Measurements from ENCODE around the gene GRAMD1A.
"Not testable (repeated sequence)": the region's sequence is repeated elsewhere in the genome, so short reads cannot be mapped to it uniquely, and the experiment has no call there.

The GRAMD1A gene

DNA sequence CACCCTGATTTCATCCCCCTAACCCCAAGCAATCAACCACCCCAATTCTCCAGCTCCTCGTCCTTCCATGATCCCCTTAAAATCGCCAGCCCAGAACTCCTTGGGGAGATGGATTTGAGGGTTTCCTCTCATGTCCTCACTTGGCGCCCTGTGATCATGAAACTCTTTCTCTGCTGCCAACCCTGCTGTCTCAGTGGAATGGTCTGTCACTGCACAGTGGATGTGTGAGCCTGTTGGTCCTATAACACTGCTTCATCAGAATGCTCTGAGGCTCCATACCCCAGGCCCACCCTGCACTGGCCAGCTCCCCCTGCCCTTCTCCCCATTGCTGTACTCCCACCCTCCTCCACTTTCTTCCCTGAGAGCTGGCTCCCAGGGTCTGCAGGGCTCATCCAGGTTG is 23.5 kb upstream of the GRAMD1A start:
- DNase-seq = no peak

DNA sequence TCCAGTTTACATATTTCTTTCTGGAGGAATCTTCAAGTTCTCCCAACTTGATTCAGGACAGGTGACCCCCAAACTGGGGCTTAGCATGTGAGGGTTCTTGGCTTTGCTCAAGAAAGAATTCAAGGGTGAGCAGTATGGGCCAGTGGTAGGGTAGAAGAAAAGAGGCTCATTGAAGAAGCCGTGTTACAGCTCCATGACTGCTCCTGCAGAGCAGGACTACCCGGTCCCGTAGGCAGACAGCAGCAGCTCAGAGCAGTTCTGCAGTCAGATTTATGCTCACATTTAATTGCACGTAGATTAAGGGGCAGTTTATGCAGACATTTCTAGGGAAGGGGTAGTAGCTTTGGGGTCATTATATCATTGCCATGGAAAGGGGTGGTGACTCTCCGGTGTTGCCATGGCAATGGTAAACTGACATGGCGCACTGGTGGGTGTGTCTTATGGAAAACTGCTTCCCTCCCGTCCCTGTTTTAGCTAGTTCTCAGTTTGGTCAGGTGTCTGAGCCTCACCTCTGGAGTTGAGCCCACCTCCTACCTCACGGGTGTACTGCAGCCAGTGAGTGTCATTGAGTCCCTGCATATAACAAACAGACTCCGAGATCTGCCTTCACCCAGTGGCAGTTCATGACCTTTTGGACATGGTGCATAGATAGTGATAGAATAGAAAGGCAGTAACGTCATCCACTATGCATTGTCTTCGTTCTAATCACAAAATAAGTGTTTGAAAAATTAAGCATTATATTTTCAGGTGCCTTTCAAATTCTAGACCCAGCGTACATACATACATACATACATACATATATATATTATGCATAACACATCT is 20.1 kb upstream of the GRAMD1A start:
- DNase-seq = no peak

DNA sequence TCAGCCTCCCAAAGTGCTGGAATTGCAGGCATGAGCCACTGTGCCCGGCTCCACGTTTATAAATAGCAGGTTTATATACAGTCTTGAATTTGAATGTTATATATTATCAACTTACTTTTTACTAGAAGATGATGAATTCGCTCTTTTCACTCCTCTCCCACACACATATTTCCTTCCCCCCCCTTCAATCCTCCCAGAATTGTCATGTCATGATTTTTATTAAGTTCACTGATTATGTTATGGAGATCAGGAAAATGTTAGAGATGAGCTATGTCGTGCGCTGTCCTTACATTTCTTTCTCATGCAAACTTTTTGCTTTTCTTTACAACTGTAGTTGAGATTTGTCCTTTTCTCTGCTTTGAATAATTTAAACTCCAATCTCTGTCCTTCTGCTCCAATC is 17.8 kb upstream of the GRAMD1A start:
- no peak for DNase-seq

DNA sequence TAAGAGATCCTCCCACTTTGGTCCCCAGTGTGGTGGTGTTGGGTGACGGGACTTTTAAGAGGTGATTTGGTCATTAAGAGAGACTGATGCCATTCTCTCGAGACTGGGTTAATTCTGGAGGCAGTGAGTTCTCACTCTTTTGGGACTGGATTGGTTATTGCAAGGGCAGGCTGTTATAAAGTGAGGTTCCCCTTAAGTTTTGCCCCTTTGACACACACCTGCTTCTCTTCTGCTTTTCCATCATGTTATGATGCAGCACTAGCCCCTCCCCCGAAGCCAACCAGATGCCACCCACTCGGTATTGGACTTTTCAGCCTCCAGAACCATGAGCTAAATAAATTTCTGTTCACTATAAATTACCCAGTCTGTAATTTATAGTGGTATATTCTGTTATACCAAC is 16.3 kb upstream of the GRAMD1A start:
- no peak for DNase-seq

DNA sequence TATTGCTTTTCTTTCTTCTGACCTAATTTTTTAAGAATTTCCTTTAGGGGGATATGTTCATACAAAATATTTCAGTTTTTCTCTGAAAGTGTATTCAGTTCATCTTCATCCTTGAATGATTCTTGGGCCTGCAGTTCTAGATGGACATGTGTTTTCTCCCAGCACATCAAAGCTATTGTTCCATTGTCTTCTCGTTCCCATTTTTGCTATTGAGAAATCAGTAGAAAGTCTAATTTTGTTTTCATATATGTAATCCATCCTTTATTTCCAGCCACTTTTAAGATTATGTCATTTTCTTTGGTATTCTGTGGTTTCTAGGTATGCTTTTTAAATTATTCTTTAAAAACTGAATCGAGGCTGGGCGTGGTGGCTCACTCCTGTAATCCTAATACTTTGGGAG is 15.8 kb upstream of the GRAMD1A start:
- no peak for DNase-seq

DNA sequence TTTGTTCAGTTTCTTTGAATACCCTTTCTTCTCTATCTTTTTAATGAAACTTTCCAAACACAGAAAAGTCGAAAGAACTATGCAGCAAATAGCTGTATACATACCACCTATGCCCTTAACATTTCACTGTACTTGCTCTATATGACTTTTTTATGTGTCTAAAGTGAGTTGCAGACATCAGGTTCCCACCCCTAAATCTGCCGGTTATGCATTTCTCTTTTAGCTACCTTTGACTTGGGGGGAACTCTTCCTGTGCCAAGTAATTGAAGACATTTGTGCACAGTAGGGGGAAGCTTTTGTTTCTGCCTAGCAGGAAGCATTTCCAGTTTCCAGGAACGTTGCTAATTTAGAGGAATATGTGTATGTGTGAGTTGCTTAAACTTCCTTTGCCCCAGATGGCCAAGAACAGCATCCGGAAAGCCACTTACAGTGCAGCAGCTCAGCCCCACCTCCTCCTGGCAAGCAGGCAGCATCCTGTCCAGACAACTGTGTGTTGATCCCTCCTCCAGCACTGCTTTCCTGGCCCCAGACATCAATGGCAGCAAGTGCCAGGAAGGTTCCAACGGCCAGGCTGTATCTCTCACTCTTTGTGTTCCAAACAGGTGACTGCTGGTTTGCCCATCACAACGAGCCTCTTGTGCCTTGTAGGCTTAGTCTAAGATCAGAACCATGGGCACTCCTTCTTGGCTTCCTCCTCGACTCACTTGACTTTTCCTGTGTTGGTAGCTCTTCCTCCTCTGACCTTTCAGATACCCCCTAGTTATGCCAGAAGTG is 14.7 kb upstream of the GRAMD1A start:
- no peak for DNase-seq

DNA sequence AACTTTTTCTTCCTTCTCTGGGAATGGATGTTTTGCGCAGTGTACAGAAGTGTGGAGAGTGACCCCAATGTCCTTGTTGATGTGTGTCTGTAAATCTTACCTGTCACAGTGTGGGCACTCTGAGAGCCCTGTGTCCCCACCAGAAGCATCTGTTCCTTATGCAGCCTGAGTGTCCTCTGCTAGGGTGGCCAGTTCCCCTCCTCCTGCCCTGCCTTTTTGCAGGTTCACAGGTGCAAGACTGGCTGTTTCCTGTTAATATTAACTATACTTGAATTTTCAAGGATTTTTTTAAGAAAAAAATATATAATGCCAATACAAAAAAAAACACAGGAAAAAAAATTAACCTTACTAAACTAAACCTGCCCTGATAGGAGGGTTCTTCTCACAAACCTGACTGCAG is 12.0 kb upstream of the GRAMD1A start:
- DNase-seq = no peak

DNA sequence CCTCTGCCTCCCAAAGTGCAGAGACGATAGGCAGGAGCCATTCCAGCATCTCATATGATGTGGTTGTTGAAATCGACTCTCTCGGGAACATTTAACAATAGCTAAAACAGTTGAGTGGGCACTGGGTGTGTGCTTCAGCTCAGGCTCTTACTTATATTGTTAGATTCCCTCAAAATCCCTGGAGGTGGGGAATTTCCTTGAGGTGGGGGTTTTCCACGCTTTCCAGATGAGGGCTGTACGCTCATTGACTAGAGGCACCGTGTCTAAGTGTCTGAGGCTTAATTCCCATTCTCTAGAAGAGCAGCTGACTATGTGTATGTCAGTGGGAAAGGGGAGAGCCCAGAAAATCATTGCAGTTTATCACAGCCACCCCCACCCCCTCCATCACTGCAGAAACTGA is 10.8 kb upstream of the GRAMD1A start:
- no peak for DNase-seq

DNA sequence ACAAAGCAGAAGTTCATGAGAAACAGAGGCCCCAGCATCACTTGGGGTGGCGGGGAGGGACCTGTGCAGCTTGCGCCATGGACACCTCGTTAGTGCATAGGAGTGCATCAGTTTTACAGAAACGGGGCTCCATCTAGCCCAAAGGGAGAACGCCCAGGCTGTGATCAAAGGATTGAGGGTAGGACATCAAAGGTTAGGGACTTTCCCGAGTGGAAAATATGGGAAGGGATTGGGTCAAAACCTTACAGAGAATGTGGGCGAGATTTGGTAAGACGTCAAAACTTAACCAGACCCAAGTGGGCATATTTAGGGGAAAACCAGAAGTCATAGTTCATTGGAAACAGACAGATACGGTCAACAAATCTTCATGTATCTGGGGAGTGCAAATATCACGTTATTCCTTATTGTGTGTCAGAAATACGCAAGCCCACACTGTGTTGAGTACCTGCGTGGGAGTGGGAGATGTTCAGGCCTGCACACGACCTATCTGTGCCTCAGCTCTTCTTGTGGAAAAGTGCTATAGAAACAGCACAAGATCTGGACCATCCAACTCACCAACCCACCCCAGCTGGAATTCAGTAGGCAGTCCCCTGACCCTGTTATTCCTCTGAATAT is 9.4 kb upstream of the GRAMD1A start:
- DNase-seq = no peak

DNA sequence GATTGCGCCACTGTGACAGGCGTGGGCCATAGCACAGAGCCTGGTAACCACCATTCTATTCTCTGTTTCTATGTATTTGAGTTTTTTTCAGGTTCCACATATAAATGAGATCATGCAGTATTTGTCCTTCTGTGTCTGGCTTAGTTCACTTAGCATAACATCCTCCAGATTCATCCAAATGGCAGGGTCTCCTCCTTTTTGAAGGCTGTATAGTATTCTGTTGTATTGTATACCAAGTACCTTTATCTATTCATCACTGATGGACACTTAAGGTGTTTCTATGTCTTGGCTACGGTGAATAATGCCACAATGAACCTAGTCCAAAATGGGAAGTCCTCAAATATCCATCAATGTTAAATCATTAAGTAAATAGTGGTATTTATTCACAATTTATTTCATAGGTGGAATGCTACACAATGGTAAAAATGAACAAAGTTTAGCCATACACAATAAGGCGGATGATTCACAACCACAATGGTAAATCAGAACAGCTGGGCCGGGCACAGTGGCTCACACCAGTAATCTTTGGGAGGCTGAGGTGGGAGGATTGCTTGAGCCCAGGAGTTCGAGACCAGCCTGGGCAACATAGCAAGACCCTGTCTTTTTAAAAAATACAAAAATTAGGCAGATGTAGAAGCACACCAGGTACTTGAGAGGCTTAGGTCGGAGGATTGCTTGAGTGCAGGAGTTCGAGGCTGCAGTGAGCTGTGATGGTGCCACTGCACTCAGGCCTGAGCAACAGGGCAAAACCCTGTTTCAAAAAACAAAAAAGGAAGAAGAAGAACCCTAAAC is 8.4 kb upstream of the GRAMD1A start:
- DNase-seq = no peak

DNA sequence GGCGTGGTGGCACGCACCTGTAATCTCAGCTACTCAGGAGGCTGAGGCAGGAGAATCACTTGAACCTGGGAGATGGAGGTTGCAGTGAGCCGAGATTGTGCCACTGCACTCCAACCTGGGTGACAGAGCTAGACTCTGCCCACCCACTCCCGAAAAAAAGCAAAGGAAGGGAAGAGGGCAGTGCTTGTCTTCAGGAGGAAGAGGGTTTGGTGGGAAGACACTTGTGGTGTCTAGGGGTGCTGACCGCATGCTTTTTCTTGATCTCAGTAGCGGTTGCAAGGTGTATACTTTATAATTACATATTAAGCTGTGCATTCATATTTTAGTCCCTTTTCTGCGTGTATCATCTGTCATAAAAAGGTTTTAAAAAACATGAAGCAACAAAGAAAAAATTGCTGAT is 7.5 kb upstream of the GRAMD1A start:
- DNase-seq = not testable (repeated sequence)

DNA sequence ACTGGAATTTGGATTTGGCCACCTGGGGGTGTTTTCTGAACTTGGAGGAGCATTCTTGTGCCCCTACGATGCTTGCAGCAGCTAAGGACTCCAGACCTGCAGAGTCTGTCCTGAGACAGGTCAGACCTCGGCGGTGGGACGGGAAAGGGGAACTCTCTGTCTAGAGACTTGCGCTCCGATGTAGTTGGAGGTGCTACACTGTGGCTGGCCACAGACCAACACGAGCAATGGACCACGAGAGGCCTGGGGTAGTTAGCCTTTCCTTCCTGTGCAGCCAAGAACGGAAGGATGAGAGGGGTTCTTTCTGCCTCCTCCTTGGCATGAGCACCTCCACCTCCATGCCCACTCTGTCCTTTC is 5.9 kb upstream of the GRAMD1A start:
- no peak for DNase-seq

DNA sequence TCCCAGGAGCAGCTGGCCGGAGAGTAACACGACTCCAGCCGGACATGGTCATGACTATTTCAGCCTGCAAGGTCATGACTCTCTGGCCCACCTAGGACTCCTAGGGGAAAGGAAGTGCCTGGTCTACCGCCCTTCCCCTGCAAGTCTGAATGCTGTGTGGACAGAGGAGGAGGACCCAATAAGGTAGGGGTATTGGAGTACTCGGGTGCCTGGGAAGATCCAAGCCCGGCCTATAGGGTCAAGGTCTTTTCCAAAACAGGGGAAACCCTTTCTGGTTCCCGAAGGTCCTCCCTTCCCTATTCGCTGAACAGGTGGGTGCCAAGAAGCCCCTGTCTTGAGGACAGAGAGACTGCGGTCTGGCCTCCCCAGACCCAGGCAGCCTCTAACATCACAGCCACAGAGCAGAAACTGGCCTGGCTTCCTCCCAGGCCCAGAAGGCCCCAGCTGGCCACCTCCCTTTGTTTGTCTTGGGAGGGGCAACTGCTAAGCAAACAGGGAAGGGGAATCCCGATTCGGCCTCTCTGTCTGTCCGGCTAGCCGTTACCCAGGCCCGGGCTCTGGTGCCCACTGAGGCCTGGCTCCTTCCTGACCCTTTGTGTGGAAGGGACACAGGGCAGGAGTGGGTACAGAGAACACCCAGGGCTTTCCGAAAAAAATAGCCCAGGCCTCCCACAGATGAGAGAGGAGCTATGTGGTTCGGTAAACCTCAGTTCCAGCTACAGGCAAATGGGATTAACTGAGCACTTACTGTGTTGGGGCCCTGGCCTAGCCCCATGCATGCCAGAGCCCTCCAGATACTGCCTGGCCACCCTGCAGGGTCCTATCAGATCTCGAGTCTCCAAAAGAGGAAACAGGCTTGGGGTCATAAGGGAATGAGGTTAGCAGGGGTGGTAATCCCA is 5.2 kb upstream of the GRAMD1A start:
- no peak for DNase-seq

DNA sequence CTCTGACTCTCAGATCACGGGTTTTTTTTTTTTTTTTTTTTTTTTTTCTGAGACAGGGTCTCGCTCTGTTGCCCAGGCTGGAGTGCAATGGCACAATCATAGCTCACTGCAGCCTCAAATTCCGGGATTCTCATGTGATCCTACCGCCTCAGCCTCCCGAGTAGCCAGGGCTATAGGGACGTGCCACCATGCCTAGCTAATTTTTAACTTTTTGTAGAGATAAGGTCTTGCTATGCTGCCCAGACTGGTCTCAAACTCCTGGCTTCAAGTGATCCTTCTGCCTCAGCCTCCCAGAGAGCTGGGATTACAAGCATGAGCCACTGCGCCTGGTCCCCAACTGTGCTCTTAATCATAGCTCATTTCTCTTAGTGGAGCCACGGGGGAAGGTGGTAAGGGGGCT is 4.6 kb upstream of the GRAMD1A start:
- DNase-seq = no peak

DNA sequence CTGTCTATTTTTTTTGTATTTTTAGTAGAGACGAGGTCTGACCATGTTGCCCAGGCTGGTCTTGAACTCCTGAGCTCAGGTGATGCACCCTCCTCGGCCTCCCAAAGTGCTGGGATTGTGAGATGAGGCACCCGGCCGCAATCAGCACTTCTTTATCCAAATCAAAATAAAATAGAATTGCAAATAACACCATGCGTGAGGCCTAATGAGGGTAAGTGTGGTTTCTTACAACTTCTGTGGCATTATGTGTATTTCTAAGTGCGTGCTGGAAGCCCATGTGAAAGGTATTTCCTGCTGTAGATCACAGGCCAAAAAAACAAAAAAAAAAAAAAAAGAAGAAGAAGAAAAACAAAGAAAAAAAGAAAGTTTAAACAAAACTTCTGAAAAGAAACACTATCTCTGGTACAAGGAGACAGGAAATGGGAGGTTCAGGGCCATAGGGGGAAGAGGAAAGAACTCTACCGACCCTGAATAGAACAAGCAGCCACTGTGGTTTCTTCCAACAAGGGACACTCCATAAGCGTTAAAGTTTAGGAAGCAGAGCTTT is 3.0 kb upstream of the GRAMD1A start:
- no peak for DNase-seq

DNA sequence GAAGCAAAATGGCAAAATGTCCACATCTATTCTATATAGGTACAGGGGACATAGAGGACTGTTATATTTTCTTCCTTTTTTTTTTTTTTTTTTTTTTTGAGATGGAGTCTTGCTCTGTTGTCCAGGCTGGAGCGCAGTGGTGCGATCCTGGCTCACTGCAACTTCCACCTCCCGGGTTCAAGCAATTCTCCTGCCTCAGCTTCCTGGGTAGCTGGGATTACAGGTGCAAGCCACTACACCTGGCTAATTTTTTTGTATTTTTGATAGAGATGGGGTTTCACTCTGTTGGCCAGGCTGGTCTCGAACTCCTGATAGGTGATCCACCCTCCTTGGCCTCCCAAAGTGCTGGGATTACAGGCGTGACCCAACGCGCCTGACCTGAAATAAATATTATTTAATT is 1.9 kb upstream of the GRAMD1A start:
- not testable (repeated sequence) for DNase-seq

DNA sequence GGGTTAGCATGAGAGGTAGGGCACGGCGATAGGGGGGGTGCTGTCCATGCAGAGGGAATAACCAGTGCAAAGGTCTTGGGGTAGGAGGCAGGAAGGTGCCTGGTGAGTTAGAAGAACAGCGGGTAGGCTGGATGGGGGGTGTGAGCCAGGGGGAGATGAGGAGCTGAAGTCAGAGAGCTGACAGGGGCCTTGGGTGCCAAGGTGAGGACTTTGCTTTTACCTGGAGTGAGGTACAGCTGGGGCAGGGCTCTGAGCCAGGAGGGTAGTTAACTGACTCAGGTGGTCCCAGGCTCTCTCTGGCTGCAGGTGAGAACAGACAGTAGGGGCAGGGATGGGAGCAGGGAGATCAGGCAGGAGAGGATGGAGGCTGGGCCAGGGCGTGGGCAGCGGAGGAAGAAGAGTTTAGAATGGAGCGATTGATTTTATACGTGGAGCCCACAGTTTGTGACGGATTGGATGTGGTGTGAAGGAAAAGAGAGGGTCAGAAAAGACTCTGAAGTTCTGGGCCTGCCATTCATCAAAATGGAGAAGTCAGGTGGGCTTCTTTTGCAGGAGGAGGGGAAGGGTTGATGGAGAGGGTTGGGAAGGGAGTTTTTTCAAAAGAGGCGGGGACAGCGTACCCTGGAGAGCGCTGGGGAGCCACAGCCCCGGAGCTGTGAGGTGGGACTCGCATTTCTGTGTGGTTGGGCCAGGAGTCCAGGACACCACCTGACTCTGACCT is 1.2 kb upstream of the GRAMD1A start:
- no peak for DNase-seq

DNA sequence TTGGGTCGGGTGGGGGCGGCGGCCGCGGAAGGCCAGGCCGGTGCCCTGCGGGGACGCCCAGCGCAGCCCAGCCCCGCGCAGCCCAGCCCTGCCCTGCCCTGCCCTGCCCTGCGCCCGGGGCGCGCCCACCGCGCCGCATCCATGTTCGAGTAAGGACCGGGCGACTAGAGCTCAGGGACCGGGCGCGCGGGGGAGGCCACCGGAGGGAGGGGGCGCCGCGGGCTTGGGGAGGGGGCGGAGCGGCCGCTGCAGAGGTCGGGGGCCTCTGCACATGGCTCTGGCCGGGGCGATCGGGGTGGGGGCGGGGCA is 169 bp downstream of the GRAMD1A start:
- DNase-seq = no peak

DNA sequence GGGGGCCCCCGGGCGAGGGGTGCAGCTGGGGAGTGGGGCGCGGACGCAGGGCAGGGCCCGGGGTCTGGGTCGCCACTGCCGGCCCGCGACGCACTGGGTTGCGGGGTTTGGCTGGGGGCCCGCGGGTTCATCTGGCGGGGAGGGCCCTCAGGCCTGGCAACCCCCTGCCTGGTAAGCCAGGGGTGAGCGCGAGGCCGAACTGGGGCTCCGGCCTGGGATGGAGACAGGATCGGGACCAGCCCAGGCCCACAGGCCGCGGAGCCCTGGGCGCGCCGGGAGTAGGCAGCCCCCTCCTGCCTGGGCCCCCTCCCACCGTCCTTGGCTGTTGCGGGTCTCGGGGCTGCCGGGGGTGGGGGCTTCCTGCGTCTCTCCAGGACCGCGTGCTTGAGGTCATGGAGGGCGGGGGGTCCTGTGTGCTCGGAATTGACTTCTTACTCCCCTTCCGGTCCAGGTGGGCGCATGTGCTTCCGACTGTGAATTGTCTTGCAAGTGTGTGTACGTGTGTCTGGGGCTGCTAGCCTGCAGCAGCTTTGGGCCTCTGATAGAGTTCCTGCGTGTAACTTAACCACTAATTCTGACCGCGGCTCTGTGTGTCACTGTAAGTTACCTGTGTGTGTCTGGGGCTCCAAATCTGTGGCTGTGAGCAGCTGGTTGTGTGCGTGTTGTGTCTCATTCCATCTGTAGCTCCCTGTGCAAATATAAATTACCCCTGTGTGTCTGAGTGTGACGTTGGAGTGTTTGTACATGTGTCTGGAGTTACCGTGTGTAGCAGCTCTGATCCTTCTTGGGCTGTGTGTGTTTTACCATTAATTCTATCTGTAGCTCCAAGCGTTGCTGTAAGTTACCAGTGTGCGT is 751 bp downstream of the GRAMD1A start:
- peak in 9 of 56 donors; percentile 6 to 53 (median 20) for DNase-seq

Measured in amygdala (tissue), 56 donors.